ENCODE measurements around the gene USP53. TPM values are rescaled to one million over a fixed set of nuclear protein-coding genes. Genes with fewer than 3 reads are reported as not detected.

The USP53 gene
- total and polyA plus RNA-seq, 10 of the 15 experiments (the other 5 are each of a cell fraction or from before 2014, with no cell fraction given): 0.23 to 4.0 (median 2.7) TPM

DNA sequence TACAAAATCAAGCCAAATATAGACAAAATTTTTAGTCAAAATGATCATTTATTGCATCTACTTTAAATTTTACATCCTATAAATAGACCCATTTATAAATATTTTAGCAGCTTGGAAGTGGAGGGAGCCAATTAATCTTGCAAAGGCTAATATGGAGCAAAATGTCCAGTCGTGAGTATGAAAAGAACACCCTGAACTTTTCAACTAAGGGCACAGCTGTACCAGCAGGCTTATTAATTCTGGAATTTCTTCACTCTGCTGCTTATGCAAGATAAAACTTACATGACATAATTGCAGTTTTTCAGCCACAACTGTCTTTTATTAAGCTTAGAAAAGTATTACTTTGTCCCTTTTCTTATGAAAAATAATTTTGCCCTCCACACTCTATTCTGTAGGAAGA lies 22.9 kb upstream of the USP53 start:
- H3K4me1 ChIP-seq (ENCODE audit: control insufficient read depth, insufficient read depth, low read length): no peaks in the 10 kb centered on the region
- ChIA-PET POLR2A (no interaction called here), RAD21 (ENCODE audit: unreplicated experiment) (no interaction called here), CTCF (no interaction called here), SMC1A (ENCODE audit: uncharacterized antibody, unreplicated experiment) (no interaction called here)
- H4K20me1 ChIP-seq (ENCODE audit: control insufficient read depth, insufficient read depth): no peaks in the 10 kb centered on the region
- no TSS peak for BruUV-seq (replicated peaks)
- no peak for FAIRE-seq
- WGBS (ENCODE audit: insufficient coverage, insufficient replicate concordance, low lambda C conversion rate, missing lambda C conversion rate): 0% methylated on average over 1 of the region's 1 CpG
- intact Hi-C loops (cut with micrococcal nuclease; ENCODE audit: unreplicated experiment) (no loop called here), in situ Hi-C loops (cut with MboI) (no loop called here)
- DNase-seq (ENCODE audit: low read depth, low spot score): no peak
- no peaks in the 10 kb centered on the region for H3K79me2 ChIP-seq (ENCODE audit: control insufficient read depth, insufficient read depth, low read length)
- no peaks in the 10 kb centered on the region for H3K9me3 ChIP-seq (replicated peaks; ENCODE audit: control insufficient read depth, insufficient read depth, low read length)
- no peak overlapping the region for H3K4me3 ChIP-seq
- H3K27ac ChIP-seq (ENCODE audit: control insufficient read depth, insufficient read depth): no peak overlapping the region
- H3K4me2 ChIP-seq (ENCODE audit: control insufficient read depth, insufficient read depth): no peak overlapping the region
- no peak overlapping the region for H2AFZ ChIP-seq (ENCODE audit: control insufficient read depth, low read depth, low read length)
- TF ChIP-seq ZNF592 (IDR thresholded peaks at IDR 0.05) (no peak), ZZZ3 (IDR thresholded peaks at IDR 0.05; ENCODE audit: control insufficient read depth, insufficient read length, low read depth) (no peak), IKZF2 (IDR thresholded peaks at IDR 0.05) (no peak), FOXM1 (IDR thresholded peaks at IDR 0.05; ENCODE audit: low read depth, low read length) (no peak), TARDBP (IDR thresholded peaks at IDR 0.05; ENCODE audit: borderline replicate concordance) (no peak), IRF5 (IDR thresholded peaks at IDR 0.05; ENCODE audit: borderline replicate concordance) (no peak), PAX5 (IDR thresholded peaks at IDR 0.05; ENCODE audit: borderline replicate concordance, low read depth, low read length) (no peak), EGR1 (IDR thresholded peaks at IDR 0.05; ENCODE audit: borderline replicate concordance in 1 of 2, low read depth in 2 of 2, low read length in 2 of 2) (no peak), ZNF207 (IDR thresholded peaks at IDR 0.05; ENCODE audit: borderline replicate concordance) (no peak), RB1 (IDR thresholded peaks at IDR 0.05; ENCODE audit: borderline replicate concordance) (no peak), ATF7 (IDR thresholded peaks at IDR 0.05; ENCODE audit: low read depth) (no peak), PAX8 (IDR thresholded peaks at IDR 0.05) (no peak), SP1 (IDR thresholded peaks at IDR 0.05; ENCODE audit: low read depth, low read length) (no peak), DPF2 (IDR thresholded peaks at IDR 0.05) (no peak), ZBED1 (IDR thresholded peaks at IDR 0.05; ENCODE audit: borderline replicate concordance) (no peak), KLF5 (IDR thresholded peaks at IDR 0.05; ENCODE audit: partially characterized antibody) (no peak), SREBF2 (IDR thresholded peaks at IDR 0.05; ENCODE audit: low read length) (no peak)
- TF ChIP-seq, protein P1, sequence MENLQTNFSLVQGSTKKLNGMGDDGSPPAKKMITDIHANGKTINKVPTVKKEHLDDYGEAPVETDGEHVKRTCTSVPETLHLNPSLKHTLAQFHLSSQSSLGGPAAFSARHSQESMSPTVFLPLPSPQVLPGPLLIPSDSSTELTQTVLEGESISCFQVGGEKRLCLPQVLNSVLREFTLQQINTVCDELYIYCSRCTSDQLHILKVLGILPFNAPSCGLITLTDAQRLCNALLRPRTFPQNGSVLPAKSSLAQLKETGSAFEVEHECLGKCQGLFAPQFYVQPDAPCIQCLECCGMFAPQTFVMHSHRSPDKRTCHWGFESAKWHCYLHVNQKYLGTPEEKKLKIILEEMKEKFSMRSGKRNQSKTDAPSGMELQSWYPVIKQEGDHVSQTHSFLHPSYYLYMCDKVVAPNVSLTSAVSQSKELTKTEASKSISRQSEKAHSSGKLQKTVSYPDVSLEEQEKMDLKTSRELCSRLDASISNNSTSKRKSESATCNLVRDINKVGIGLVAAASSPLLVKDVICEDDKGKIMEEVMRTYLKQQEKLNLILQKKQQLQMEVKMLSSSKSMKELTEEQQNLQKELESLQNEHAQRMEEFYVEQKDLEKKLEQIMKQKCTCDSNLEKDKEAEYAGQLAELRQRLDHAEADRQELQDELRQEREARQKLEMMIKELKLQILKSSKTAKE (IDR thresholded peaks at IDR 0.05; ENCODE audit: low read depth, poor library complexity, severe bottlenecking): no peak
- ATAC-seq: no peak
- no peaks in the 10 kb centered on the region for H3K36me3 ChIP-seq (ENCODE audit: control insufficient read depth in 2 of 2, insufficient read depth in 2 of 2, low read length in 1 of 2)
- no peak overlapping the region for H3K9ac ChIP-seq (ENCODE audit: control insufficient read depth, insufficient read depth, low read length)
- H3K27me3 ChIP-seq (replicated peaks in 1 of 2; ENCODE audit: control insufficient read depth in 2 of 2, insufficient read depth in 2 of 2, low read length in 1 of 2): no peaks in the 10 kb centered on the region

Data from GM12878 (cell line).